WTC11 (cell line): ENCODE data around the gene ITGB4.

Experiments
- CTCF ChIP-seq: fragments of 200-600 bp; IDR thresholded peaks from 2 replicates; pipeline ENCODE4 v1.8.0; 2022; ENCODE audit warnings: antibody characterized with exemption
- FOXJ3 ChIP-seq: sonication (generic); formaldehyde crosslinking; IDR thresholded peaks from 2 replicates; pipeline ENCODE4 v1.9.0; 2021; ENCODE audit warnings: missing genetic modification reagents, mild to moderate bottlenecking, borderline replicate concordance
- JUN ChIP-seq: sonication (generic); formaldehyde crosslinking; IDR thresholded peaks from 2 replicates; pipeline ENCODE4 v1.8.0; 2023; ENCODE audit warnings: mild to moderate bottlenecking, missing genetic modification reagents
- NFYB ChIP-seq: sonication (generic); formaldehyde crosslinking; conservative IDR thresholded peaks from 2 replicates; pipeline ENCODE4 v1.8.0; 2022; ENCODE audit warnings: low read depth, missing genetic modification reagents
- TEAD4 ChIP-seq: sonication (generic); formaldehyde crosslinking; IDR thresholded peaks from 2 replicates; pipeline ENCODE4 v1.8.0; 2022; ENCODE audit warnings: mild to moderate bottlenecking, missing genetic modification reagents
- USF1 ChIP-seq: sonication (generic); formaldehyde crosslinking; IDR thresholded peaks from 2 replicates; pipeline ENCODE4 v1.8.0; 2022; ENCODE audit warnings: mild to moderate bottlenecking, missing genetic modification reagents

- TF ChIP-seq CTCF (no peak; the same call in 1 of the 2 replicates), NFYB (CRISPR knock-in tag) (no peak), TEAD4 (CRISPR knock-in tag) (no peak), JUN (no peak), USF1 (CRISPR knock-in tag) (no peak), FOXJ3 (CRISPR knock-in tag) (no peak)
These were observed 31.7 kb downstream of the ITGB4 start for GRCh38 chr17:75752802-75753513.
